HG03045 (cell line): ENCODE data around the gene PSORS1C1.

ENCODE experiments used
- ATAC-seq: cut with Tn5 transposase; IDR thresholded peaks from one replicate; pipeline ENCODE4 v1.9.1; 2021; ENCODE audit warnings: mild to moderate bottlenecking, moderate library complexity; ENCODE audit not compliant: unreplicated experiment

PSORS1C1 gene

DNA sequence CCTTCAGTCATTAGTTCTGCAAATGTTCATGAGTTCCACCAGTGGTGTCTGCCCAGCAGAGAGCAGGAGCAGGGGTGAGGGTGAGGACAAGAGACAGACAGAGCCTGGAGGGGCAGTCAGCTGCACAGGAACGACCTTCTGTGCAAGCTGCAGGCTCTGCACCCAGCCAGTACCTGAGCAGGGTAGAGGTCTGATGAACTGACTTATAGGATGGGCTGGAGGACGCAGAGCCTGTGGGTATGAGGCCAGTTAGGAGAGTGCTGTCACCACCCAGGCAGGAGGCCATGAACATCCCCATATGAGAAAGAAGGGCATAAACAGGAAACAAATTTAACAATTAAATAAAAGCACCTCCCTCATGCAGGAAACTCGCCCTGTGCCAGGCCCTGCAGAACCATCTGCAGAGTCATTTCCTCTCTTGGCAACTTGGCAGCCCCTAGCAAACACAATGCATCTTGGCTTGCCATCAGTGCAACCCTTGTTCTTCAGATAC, 20.2 kb upstream of the PSORS1C1 start:
- no peak for ATAC-seq

DNA sequence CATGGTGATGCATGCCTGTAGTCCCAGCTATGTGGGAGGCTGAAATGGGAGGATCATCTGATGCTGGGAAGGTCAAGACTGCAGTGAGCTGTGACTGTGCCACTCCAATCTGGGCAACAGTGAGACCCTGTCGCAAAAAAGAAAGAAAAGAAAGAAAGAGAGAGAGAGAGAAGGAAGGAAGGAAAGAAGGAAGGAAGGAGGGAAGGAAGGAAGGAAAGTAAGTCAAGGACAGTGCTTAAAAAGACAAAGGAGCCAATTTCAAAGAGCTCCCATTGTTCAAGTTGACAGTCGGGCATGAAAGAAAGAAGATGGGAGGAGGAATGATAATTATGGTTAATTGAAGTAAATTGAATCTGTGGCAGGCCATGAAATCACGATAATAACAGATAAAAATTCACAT, 18.4 kb upstream of the PSORS1C1 start:
- no peak for ATAC-seq

DNA sequence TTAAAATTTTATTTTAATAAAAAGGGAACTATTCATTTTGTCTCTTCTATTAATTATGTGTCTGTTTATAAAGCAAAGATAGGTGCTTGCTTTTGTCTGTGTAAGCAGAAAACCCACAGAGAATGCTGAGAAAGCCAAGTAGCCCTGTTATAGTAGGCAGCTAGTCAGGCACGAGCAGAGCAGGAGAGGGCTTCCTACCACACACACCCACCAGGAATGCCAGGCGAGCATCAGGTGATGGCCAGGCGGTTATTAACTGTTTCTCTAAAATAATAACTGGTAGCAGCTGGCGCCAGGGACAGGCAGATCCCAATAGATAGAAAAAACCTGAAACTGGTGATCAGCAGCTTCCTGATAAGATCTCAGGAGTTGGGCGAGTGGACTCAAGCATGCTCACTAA, 17.9 kb upstream of the PSORS1C1 start:
- ATAC-seq, result no peak

DNA sequence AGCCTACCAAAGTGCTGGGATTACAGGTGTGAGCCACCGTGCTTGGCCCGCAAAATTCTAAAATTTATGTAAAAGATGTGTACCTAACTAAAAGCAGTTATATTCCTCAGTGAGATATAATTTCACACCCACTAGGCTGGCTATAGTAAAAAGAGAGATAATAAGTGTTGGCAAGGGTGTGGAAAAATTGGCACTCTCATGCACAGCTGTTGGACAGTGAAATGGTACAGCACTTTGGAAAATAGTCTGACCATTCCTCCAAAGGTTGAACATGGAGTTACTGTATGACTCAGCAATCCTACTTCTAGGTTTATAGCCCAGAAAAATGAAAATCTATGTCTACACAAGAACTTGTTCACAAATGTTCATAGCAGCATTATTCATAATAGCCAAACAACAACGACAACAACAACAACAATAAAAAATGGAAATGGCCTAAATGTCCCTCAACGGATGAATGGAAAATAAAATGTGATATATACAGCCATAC, 16.1 kb upstream of the PSORS1C1 start:
- no peak for ATAC-seq

DNA sequence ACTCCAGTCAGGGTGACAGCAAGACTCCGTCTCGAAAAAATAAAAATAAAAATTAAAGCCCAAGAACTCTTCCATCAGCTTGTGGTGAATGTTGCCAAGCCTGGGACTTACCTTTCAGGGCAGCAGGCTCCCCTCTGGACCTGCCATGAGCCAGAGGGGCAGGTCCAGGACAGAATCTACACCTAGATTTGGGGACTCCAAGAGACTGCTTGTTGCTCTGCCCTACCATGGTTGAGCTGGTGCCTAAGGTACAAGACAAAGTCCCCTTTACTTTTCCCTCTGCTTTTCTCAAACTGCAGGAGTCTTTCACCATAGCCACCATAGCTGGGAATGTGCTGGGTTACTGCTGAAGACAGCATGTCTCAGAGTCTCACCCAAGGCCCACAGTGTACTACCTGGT, 11.5 kb upstream of the PSORS1C1 start:
- no peak for ATAC-seq

DNA sequence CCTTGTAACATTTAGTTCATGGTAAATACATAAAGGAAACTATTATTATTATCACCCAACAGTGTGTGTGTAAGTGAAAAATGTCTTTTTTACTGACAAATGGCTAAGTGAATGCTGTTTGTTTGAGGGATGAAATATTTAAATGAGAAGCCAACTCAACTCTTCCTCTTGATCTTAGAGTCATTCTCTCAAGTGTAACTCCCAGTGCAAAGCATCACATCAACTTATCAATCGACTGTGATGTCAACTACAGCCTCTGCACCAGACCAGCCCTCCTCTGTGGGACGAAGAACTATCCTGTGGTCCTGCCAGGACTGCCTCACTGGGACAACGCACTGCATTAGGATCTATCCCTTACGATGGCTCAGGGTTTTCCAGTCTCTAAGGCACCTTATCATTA, 7.5 kb upstream of the PSORS1C1 start:
- no peak for ATAC-seq

DNA sequence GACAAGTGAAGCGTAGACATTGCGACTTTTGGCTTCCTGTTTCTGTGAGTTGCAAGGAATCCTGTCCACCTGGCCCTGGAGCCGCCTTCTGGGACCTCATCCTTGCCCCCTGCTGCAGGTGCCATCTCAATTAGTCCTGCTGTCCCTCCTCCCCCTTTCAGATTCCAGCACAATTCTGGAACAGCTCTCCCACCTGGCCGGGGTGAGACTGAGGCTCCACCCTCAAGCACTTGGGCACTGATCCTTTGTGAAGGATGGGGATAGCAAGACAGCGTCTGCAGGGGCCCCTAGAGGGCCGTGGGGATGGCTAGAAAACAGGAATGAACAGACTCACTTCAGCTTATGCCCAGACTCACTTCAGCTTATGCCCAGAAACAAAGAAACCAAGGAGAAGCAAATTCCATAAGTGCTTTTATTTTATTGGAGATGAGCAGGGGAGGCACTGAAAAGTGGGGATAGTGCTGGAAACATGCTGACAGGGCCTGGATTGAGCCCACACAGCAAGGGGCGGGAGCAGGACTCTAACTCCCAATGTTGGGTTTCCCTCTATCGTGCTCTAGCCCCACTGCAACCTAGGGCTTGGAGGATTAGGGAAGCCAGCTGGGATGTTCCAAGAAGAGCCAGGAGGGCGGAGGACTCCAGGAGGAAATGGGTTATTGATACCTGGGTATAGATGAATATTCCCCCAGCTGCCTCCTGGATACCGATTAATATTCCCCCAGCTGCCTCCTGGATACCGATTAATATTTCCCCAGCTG, 3.6 kb upstream of the PSORS1C1 start:
- no peak for ATAC-seq

DNA sequence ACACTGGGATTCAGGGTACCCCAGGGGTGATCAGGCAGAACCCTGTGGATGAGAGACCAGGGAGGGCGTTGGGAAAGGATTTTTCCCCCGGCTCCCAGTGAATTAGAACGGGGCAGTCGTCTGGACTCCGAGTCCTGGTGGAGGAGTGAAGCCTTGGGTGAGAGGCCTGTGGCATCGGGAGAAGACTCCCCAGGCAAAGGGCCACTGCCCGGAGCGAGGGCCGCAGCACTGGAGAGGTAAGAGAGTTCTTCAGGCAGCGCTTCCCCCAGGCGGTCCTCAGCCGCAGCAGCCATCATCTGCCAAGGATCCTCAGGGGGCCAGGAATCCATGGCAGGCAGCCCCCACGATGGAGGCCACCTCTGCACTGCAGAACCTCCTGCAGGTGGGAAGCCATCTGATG, 2.9 kb upstream of the PSORS1C1 start:
- ATAC-seq, result no peak

DNA sequence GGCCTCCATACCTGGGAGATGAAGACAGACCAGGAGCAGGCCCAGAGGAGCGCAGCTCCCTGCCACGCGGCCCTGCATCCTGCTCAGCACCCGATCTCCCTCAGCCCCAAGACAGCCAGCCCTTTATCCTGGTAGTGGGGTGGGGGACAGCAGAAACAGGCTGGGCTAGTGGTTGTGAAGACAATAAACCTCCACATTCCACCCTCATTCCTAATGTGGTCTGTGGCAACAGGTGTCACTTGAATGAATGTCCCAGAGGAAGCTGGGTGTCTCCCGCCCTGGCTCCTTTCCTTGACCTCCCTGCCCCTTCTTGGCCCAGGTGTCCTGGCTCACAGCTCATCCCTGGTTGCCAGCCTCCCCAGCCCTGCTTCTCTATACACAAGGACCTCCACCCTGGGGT, 2.1 kb upstream of the PSORS1C1 start, which contains the start of gene C6orf15:
Gene C6orf15 (minus strand): TSS at position 98 of the 400 bp plus-strand sequence. CDS start 20 bp downstream, at position 78.
- no peak for ATAC-seq

DNA sequence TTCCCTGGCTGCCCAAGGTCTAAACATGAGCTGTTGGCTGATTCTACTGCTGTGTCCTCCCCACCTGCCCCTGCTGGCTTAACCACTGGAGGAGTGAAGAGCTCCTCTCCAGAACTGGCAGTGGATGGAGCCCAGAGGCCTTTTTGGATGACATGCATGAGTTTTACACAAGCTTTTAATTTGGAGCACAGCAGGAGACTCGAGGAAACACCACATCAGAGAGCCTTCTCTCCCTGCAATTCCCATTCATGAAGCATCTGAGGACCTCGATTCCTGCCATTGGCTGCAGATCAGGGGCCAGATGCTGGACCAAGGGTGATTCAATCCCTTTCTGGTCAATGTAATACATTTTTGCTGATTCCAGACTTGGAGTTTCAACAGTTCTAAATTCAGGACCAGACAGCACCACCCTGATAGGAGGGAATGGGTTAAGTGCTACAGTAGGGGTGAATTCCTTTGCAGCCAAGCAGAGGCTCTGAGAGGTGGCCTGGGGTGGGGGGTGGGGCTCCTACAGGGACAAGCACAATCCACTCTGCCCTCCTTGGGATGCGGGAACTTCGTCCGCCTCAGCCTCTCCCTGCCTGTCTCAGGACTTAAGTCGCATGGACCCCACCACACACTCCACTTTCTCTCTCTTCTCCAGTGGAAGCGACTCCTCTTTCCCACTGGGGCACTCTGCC, 599 bp upstream of the PSORS1C1 start:
- ATAC-seq, result no peak

DNA sequence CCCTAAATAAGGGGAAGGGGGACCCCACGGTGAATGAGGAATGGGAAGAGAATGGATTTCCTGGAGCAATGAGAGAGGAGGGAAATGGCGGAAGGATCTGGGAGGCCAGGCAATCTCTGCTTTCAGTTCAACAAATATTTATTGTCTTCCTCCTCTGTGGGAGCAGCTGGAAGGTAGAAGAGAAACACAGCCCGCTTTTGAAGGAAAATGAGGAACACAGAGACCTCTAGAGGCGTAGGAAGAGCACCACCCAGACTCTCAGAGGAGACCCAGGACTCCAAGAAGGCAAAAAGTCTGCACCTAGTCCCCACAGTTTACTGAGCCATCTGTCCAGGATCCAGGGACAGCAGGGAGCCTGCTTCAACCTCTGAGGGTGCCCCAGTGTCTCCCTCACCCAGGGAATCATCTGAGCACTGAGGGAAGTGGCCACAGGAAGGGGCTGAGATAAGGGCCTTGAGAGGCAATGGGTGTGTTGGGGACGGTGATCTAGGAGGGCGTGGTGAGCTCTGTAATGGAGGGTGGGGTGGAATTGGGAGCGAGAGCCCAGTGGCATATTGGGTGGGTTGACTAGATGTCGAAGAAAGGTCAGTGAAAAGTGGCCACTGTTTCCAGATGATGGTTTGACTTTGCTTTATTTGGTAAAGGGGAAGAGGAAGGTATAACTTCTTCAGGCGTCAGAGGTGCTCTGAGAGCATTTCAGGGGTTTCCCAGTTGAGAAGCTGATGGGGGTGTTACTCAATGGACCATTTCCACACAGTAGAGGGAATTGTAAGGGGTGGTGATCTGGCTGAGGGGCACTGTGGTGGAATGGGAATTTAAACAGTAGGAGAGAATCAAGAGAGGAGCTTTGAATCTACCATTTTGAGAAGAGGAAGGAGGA, 610 bp downstream of the PSORS1C1 start:
- ATAC-seq, result no peak

DNA sequence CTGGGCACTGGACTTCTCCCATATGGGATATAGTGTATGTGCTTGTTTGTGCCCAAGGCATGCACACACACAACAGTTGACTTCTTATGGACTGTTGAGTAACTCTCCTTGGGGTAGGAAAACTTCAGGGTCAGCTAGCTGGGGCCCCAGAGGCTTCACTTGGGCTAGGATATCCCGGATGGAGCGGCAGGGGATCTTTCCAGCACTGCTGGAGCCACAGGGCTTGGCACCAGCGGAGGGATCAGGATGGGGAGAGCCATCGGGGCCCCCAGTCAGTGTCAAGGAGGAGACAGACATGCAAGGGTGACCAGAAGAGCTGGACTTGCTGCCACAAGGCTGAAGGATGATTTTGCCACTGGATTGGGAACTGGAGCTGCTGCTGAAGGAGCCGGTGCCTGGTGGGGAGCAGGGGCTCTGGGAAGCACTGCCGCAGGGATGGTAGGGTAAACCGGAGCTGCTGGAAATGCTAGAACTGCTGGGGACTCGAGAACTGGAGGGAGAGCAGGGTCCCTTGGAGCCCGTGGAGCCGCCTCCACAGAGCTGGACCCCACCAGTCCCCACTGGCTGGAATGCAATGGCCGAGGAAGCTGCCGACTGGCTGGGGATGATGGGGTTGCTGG, 1.5 kb downstream of the PSORS1C1 start:
- ATAC-seq, result no peak

DNA sequence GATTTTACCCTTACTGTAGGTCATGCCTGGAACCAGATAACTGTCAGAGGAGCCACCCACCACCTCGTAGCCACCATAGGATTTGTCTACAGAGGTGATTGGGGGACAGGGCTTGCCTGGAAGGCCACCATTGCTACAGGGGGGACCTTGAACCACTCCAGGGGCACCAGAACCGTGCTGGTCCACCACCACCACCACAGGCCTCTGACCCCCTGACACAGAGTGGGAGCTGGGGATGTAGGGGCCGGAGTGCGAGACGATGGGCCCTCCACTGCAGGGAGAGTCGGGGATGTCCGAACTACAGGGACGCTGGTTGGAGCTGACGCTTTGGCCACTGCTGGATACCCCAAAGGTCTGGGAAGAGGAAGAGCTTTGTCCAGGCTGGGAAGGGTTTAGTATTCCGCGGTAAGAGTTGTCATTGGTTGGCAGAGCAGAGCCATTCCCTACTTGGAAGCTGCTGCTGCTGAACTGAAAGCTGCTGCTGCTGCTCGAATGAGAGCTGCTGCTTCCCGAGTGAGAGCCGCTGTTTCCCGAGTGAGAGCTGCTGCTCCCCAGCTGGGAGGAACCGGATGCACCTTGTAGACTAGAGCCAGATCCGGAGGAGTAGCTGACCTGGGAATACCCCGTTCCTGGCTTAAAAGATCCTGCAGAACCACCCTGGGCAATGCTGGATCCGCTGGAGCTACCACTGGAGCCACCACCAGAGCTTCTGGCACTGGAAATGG, 2.2 kb downstream of the PSORS1C1 start:
- no peak for ATAC-seq

DNA sequence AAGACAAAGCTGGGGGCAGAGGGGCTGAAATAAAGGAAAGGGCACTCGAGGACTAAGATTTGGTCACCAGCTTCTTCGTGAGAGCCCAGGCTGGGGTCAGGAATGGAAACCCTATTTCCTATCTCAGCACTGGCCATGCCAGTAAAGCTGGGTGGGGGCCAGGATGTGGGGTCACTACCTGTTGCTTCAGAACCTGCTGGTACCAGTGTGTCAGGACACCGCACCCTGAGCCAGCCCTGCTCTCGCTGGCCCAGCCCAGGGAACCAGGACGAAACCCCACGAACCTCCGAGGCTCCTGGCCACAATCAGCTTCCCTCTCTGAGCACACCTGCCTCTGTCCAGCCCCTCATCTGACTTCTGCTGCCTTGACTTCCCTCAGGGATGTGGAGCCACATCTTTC, 3.6 kb downstream of the PSORS1C1 start:
- no peak for ATAC-seq

DNA sequence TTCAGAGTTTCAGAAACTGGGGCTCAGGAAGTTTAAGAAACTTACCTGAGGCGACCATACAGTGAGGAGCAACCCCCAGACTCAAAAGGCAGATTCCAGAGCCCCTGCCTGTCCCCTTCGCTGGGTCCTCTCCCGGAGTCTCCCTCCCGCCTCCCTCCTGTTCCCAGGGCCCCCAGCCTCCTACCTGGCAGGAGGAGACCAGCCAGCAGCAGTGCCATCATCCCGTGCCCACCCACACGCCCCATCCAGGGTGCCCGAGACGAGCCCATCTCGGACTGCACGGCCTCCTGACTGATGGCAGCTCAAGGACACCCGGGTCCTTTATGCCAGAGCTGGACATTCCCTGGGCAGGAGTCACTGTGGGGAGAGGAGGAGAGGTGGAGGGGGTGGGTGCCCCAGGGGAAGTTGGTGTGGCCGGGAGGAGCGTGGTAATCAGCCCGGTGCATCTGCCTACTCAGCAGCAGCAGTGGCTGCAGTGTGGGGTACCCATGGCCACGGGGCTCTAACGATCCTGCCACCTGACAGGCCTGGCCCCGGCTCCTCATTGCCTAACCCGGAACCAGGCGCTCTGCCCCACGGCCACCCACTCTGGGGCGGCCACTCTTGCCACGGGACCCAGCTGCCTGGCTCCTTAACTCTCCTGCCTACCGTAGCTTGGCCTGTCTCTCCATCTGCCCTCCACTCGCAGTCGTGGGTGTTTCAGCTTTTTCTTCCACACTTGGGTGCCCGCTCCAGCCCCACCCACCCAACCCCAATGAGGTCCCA, 5.7 kb downstream of the PSORS1C1 start, which contains the start of gene CDSN:
Gene CDSN (minus strand): TSS at position 296 of the 765 bp plus-strand sequence. CDS start 27 bp downstream, at position 269.
- ATAC-seq, result no peak

DNA sequence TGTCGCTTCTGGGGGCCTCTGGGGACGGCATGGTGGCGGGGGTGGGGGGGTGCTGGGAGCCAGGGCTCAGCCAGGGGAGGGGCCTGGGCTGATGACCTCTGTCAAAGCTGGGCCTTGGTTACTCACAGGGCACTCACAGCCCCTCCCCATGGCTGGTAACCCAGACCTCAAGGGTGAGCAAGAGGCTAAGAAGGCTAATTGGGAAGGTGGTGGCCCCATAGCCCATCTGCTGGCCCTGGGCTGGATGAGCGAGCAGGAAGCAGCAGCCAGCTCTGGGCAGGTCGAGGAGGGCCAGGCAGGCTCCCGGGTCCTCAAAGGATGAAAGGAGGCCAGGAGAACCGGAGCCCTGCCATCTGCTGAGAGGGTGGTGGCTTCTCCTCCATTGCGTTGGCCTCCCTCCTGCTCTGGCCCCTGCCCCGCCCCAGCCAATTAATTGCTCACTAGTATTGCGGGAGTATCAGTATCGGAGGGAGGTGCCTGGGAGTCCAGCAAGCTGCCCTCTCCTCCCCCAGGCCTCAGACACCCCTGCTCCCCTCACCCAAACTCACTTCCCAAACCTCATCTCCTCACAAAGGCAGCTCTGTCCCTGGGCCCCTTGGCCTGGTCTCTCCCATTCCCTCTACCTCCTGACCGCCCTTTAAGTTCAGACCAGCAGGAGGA, 6.7 kb downstream of the PSORS1C1 start:
- ATAC-seq, result no peak

DNA sequence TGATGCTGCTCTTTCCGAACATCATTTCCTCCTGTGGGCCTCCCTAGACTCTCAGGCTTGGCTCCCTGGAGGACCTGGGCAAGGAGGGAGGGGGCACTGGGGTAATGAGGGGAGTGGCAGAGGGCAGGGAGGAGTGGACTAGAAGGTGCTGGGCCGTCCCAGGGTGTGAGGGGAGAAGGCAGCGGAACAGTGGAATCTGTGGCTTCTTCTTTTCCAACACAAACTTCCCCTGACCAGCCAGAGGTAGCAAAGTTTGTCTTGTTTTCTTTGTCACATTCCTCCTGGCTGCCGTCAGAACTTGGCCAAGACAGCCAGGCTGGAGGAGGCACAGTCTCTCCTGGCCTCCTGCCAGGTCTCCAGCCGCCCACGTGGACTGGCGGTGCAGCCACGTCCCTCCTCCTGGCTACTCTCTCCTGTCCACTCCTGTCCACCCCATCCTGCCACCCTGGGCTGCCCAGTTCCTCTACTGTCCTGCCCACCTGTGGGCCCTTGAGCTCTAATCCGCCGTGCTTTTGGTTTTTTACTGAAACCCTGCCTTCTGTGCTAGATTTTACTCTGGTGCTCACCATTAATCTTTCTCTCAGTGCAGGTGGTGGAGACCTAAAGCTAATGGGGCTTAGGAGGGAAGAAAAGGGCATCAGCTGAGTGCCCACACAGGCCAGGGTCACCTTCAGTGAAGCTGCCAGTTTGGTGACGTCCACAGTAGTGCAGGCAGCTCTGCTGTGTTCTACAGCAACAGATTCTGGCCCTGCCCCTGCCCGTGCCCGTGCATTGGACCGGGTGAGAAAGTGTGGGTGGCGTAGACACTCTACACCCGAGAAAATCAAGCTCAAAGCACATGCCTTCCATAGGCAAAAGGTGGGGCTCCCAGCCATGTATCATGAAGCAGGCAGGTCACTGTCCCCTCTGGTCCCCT, 8.4 kb downstream of the PSORS1C1 start:
- ATAC-seq, result no peak

DNA sequence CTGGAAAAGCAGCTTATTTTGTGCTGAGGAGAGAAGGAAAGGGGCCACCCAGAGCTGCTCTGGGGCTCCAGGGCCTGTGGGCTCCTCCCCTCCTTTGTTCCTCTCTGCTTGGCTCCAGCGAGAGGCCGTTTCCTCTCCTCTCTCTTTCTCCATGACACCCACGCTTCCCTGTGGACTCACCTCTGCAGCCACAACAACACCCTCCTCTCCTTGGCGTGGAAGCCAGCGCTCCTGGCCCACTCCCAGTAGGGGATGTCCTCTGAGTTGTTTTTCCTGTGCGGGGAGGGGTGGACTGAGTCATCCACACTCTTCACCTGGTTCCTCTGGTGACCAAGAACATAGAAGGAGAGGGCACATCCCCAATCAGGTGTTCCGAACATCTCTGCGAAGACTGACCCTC, 10.6 kb downstream of the PSORS1C1 start:
- ATAC-seq, result no peak
